GM19455 (cell line): ENCODE measurements around the gene BORCS8.
"Not testable (repeated sequence)": the region's sequence is repeated elsewhere in the genome, so short reads cannot be mapped to it uniquely, and the experiment has no call there.

ENCODE experiments used
- ATAC-seq: cut with Tn5 transposase; IDR thresholded peaks from one replicate; pipeline ENCODE4 v1.9.1; 2021; ENCODE audit not compliant: unreplicated experiment

The BORCS8 gene

DNA sequence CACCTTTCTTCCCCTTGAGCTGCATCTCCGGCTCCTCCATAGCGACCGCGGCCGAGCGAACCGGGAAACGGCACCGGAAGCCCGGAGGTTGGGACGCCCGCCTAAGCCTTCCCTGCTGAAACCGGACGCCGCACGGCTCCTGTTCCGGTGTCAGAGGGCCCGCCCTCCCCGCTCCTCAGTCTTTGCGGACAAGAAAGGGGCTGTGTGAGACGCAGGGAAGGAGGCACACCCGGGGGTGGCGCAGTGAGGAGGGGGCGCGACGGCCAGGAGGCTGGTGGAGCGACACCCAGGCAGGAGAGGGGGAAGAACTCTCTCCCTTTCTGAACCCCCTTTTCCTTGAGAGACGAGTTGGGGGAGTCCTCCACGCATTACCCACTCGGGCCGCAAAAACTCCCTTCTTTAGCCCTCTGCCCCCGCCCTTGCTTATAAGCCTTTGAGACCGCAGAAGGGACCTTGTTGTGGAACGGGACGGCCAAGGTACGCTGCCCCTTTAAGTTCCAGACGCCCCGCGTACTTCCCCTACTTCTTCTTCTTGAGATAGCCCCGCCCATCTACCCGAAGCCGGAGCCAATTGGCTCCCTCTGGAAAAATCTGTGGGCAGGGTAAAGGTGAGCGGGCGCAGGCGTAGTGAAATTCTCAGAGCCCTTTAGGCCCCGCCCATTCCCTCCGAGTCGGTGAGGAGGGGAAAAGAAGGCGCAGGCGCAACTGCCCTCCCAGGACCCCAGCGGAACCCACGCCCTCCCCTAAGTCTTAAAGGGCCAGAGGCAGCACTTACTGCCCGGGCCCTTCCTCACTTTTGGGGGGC is at the start of gene BORCS8, which contains the start of gene RFXANK:
Gene BORCS8 (minus strand): TSS at position 75 of the 805 bp plus-strand sequence. CDS start 35 bp downstream, at position 40.
Gene RFXANK (plus strand): TSS at position 181 of the 805 bp plus-strand sequence. CDS start 1,689 bp downstream, outside the sequence.
- peak; percentile 78 for ATAC-seq

DNA sequence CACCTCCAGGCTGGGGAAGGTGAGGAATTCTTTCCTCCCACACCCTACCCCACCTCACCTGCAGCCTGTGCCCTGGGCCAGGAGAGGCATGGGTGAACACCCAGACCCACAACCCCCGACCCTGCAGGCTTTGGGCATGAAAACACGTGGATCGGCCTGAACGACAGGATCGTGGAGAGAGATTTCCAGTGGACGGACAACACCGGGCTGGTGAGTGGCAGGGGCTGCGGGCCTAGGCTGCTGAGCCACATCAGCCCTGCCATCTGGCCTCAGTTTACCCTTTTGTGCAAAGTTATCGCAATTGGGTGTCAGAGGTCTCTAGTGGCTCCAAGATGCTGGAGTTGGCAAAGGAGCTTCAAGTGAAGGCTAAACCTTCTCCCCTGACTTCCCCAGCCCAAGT is 48.5 kb upstream of the BORCS8 start:
- ATAC-seq = no peak

DNA sequence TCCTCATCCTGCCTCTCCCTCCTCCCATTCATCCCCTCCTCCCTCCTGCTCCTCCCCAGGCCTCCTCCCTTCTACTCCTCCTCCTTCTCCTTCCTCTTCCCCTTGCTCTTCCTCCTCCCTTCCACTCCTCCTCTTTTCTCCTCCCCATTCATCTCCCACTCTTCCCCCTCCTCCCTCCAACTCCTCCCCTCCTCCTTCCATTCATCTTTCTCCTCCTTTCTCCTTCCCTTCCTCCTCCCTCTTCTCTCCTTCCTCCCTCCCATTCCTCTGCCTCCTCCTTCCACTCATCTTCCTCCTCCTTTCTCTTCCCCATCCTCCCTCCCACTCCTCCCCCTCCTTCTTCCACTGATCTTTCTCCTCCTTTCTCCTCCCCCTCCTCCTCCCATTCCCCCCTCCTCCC is 47.7 kb upstream of the BORCS8 start:
- no peak for ATAC-seq

DNA sequence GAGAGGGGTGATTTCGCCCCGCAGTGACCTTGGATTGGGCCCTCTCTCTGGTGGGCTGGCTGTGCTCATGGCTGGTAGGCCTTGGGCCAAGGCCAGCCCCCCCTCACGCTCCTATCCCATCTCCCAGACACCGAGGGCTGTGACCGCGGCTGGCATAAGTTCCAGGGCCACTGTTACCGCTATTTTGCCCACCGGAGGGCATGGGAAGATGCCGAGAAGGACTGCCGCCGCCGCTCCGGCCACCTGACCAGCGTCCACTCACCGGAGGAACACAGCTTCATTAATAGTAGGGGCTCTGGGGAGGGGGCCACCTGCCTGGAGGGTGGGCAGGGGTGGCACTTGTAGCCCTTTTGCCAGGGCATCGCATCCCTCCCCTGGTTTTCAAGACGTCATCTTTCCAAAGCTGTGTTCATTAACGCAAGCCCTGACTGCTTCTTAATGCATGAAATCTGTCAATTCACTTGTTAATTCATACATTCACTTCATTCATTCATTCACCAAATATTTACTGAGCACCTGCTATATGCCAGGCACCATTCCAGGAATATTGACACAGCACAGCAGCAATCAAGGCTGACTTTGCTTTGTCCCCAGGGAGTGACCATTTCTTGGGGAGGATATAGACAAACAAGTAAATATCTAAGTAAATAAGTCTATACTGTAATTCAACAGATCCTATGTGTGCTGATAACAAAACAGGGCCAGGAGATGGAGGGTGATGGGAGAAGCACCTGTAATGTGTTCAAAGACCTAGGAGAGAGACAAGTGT is 46.4 kb upstream of the BORCS8 start:
- ATAC-seq = no peak

DNA sequence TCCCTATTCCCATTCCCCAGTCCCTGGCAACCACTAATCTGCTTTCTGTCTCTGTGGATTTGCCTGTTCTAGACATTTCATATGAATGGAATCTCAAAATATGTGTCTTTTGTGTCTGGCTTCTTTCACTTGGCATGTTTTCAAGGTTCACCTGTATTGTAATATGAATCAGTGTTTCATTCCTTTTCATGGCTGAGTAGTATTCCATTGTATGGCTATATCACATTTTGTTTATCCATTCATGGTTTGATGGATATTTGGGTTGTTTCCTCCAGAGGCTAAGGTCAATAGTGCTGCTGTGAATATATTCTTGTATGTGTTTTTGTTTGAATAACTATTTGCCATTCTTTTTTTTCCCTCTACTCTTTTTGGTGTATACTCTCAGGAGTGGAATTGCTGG is 44.2 kb upstream of the BORCS8 start:
- no peak for ATAC-seq

DNA sequence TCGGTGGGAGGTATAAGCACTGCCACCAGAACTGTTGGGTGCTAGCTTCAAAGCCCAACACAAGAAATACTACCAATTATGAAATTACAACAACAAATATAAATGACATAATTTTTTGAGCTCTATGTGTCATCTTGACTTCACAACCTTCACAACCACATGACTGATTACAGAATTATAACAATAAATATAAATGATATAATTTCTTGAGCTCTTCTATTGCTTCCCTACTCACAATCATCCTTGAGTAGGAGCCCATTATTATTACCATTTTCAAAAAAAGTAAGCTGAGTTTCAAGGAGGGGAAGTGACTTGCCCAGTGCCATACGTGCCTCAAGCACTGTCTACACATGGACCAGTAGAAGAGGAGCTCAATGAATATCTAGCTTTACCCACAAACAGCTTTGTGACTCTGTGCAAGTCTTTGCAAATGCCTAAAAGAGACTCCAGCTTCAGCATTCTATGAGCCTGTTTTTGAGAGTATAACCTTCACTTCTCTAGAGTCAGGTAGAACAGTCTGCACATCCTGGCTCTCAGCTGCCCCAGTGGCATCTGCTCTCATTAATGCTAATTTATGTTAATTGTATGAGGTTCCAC is 42.4 kb upstream of the BORCS8 start:
- no peak for ATAC-seq

DNA sequence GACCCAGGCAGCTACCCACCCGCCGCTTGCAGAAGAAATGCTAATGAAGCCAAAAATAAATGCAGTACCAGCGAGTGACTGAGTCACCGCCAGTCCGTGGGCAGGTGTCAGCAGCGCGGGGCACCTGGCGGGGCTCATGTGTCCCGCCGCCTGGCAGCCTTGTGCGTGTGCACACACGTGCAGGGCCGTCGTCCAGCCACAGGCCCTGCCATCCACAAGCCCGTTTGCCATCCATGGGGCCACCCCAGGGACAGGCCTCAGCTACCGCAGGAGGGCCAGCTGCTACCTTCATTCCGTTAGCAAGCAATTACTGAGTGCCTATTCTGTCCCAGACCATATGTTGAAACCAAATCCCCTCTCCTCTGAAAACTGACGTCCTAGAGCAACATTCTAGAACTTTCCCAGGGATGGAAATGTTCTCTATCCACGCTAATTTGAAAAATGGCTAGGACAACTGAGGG is 40.3 kb upstream of the BORCS8 start:
- no peak for ATAC-seq

DNA sequence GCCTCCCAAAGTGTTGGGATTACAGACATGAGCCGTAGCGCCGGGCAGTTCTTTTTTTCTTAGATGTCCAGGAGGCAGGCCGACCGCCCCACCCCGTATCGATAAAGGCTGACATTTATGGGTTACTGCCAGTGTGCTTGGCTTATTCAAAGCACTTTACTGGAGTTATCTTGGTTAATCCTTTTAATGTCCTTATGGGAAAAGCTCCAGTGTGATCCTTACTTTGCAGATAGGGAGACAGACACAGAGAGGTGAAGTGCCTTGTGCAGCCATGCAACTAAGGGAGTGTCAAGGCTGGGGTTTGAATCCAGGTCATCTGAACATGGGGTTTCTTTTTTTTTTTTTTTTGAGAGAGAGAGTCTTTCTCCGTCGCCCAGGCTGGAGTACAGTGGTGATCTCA is 39.0 kb upstream of the BORCS8 start:
- no peak for ATAC-seq

DNA sequence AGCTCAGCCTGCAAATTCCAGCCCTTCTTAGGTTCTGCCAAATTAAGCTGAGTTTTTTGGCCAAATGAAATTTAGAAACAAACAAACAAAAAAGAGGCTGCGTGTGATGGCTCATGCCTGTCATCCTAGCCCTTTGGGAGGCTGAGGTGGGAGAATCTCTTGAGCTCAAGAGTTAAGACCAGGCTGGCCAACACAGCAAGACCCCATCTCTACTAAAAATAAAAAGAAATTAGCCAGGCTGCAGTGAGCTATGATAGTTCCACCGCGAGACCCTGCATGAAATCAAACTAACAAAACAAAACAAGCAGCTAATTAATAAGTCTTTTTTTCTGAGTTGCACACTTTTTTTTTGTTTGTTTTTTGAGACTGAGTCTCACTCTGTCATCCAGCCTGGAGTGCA is 37.7 kb upstream of the BORCS8 start:
- no peak for ATAC-seq

DNA sequence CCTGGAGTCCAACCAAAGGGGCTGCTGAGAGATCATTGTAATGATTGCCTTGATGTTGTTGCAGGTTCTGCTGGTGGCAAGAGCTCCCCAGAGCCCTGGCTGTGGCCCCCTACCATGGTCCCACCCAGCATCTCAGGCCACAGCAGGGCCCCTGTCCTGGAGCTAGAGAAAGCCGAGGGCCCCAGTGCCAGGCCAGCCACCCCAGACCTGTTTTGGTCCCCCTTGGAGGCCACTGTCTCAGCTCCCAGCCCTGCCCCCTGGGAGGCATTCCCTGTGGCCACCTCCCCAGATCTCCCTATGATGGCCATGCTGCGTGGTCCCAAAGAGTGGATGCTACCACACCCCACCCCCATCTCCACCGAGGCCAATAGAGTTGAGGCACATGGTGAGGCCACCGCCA is 35.3 kb upstream of the BORCS8 start:
- no peak for ATAC-seq

DNA sequence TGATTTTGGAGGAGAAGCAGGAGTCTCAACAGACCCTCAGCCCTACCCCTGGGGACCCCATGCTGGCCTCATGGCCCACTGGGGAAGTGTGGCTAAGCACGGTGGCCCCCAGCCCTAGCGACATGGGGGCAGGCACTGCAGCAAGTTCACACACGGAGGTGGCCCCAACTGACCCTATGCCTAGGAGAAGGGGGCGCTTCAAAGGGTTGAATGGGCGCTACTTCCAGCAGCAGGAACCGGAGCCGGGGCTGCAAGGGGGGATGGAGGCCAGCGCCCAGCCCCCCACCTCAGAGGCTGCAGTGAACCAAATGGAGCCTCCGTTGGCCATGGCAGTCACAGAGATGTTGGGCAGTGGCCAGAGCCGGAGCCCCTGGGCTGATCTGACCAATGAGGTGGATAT is 34.7 kb upstream of the BORCS8 start:
- no peak for ATAC-seq

DNA sequence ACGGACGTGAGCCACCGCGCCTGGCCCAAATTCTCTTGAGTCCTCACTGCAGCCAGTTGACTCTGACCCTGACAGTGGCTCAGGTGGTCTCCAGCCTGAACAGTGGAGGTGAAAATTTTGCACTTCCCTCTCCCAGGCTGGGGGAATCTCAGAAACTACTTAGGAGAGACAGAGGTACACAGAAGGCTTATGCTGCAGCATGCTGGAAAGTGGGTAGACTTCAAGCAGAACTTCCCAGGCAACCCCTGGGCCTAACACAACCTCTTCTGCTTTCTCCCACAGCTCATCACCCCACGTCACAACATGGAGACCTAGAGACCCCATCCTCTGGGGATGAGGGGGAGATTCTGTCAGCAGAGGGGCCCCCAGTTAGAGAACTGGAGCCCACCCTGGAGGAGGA is 34.3 kb upstream of the BORCS8 start:
- no peak for ATAC-seq

DNA sequence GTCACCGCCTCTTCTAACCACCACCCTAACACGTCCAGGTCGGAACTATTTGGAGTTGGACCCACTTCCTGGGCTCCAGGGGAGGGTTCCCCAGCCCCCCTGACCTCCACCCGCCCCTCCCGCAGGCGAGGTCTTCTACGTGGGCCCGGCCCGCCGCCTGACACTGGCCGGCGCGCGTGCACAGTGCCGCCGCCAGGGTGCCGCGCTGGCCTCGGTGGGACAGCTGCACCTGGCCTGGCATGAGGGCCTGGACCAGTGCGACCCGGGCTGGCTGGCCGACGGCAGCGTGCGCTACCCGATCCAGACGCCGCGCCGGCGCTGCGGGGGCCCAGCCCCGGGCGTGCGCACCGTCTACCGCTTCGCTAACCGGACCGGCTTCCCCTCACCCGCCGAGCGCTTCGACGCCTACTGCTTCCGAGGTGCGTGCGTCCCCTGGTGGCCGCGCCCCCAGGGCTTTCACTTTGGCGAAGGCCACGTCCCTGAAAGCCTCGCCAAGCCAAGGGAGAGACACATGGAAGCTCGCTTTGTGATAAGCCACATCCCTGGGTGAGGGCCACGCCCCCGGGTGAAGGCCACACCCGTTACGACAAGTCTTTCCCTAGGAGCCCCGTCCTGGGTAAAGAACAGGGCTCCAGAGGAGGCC is 33.0 kb upstream of the BORCS8 start:
- no peak for ATAC-seq

DNA sequence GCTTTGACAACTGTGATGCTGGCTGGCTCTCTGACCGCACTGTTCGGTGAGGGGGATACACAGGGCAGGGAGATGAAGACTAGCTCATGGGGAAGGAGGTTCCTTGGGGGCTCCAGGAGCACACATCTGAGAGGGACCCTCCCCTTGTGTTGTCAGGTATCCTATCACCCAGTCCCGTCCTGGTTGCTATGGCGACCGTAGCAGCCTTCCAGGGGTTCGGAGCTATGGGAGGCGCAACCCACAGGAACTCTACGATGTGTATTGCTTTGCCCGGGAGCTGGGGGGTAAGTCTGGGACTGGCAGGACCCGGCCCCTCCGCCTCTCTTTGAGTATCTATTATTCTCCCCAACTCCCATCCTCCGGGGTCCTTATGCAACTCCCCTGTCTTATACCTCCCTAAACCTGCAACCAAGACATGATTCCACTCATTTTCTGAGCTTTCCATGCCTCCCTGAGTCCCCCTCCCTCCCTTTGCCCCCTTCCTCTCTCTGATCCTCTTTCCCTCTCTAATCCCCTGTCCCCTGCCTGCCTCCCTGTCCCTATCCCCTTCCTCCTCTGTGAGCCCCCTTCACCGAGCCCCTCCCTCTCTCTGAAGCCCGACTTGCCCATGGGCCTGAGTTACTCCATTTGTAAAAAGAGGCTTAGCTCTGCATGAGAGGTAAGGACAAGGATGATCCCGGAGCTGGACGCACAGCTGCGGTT is 32.3 kb upstream of the BORCS8 start:
- ATAC-seq = no peak

DNA sequence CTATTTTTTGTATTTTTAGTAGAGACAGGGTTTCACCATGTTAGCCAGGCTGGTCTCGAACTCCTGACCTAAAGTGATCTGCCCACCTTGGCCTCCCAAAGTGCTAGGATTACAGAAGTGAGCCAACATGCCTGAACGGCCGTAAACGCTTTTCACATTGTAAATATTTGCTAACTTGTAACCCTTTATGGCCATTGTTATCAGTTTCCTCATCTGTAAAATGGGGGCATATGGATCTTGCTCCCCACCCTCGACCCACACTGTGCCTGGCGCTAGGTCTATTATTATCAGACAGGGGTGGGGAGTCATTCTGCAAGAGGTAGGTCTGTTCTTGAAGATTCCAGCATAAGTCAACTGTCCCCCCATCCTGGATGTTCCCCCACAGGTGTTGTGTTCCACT is 31.7 kb upstream of the BORCS8 start:
- no peak for ATAC-seq

DNA sequence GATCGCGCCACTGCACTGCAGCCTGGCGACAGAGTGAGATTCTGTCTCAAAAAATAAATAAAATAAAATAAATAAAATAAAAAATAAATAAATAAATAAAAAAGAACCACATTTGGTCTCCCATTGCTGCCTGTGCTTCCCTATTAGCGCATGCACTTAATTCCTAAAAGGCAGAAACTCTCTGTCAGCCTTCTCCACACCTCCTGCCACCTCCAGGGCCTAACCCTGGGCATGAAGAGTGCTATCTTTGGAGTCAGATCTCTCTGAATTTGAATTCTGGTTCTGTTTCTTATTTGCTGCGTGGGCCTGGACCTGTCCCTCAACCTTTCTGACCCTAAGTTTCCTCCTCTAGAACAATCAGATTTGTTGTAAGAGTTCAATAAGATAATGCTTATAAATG is 31.1 kb upstream of the BORCS8 start:
- ATAC-seq = no peak

DNA sequence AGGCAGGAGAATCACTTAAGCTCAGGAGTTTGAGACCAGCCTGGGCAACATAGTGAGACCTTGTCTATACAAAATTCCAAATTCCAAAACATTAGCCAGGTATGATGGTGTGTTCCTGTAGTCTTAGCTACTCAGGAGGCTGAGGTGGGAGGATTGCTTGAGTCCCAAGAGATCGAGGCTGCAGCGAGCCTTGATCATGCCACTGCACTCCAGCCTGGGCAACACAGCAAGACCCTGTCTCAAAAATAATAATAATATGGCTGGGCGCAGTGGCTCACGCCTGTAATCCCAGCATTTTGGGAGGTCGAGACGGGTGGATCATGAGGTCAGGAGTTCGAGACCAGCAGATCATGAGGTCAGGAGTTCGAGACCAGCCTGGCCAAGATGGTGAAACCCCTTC is 29.0 kb upstream of the BORCS8 start:
- not testable (repeated sequence) for ATAC-seq

DNA sequence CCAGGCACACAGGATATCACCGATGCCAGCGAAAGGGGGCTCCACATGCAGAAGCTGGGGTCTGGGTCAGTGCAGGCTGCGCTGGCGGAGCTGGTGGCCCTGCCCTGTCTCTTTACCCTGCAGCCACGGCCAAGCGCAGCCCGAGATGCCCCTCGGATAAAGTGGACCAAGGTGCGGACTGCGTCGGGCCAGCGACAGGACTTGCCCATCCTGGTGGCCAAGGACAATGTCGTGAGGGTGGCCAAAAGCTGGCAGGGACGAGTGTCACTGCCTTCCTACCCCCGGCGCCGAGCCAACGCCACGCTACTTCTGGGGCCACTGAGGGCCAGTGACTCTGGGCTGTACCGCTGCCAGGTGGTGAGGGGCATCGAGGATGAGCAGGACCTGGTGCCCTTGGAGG is 27.0 kb upstream of the BORCS8 start:
- ATAC-seq = no peak

DNA sequence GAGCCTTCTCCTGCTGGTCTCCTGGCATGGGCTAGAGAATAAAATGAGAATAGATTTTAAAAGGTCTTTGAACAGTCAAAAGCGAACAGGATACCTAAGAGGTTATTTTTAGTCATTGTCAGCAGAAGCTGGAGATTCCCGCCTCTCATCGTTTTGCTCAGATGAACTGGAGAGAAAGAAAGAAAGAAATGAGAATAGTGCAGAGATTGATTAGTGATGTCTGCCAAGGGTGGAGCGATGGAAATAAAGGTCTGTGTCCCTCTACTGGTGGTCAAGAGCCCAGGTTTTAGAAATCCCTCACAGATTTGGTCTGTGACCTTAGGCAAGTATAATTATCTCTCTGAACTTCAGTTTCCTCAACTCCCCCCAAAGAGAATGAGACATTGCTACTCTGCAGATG is 25.1 kb upstream of the BORCS8 start:
- no peak for ATAC-seq

DNA sequence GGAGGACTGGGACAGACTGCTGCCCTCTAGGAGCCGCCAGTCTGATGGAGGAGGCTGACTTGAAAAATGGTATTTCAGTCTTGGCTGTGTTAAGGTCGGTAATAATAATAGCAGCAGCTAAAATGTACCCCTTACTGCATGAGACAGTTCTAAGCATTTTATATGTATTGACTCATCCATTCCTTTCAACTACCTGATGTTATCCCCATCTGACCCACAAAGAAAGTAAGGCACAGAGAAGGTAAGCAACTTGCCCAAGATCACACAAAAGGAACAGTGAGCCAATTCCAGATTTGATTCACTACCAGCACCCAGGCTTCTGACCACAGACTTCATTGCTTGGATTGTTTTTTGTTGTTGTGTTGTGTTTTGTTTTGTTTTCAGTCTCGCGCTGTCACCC is 23.8 kb upstream of the BORCS8 start:
- no peak for ATAC-seq

DNA sequence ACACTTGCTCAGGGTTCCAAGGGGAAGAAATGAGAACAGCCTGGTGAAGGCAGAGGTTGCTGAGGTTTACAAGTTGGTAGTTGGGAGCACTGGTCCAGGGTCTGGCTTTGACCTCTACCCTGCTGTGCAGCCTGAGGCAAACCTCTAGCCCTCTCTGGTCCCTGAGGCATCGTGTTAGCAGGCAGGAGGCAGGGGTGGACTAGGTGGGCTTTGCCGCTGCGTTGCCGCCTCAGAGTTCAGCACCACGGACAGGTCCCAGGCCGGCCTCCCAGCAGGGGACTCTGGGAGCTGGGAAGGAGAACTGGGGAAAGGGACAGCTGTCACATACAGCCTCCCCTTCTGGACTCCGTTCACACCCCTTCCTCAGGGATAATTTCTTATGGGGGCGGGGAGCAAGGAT is 22.9 kb upstream of the BORCS8 start:
- ATAC-seq = no peak
